NCI-H345 (cell line): Measurements from ENCODE around the gene DMD.
"Not testable (repeated sequence)": the region's sequence is repeated elsewhere in the genome, so short reads cannot be mapped to it uniquely, and the experiment has no call there.

Experiments
- DNase-seq: peaks from one replicate; lab custom pipeline; 2025; lab: John Stamatoyannopoulos, UW

DMD gene

GRCh38 chrX:32614707-32615106, 596.6 kb downstream of the DMD start:
- no peak for DNase-seq

GRCh38 chrX:32599156-32599555, 612.2 kb downstream of the DMD start:
- no peak for DNase-seq

DNA sequence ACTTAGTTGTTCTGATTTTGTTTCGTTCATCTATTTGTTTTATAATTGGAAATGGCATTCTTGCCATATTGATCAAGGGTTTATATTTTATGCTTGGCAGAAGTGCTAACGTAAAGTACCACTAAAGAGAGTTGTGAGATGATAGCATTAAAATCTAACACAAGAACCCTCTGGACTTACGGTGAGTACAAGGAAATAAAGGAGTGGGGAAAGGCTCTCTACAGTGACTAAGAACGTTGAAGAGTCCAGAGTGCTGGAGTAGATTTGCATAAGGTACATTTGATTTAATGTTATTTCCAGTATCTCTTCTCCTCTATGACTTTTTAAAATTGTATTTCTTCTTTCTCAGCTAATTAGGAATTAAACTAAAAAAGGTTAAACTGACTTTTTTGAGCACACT, 612.6 kb downstream of the DMD start:
- DNase-seq, result no peak

DNA sequence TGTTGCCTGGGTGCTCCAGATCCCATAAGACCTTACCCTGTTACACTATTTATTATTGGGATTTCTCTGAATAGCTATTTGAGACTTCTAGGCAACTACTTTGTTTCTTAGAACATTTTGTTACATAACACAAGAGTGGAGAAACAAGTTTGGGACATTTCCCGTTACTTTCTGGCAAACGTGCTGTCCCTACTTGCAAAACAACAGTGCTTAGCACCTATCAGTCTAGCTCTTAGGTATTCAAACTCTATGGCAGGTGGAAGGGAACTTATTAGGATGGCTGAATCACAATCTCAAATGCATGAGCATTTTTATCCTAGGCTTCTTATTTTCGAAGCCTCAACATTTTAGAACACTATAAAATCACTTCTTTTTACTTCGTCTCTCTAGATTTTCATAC, 613.6 kb downstream of the DMD start:
- no peak for DNase-seq

DNA sequence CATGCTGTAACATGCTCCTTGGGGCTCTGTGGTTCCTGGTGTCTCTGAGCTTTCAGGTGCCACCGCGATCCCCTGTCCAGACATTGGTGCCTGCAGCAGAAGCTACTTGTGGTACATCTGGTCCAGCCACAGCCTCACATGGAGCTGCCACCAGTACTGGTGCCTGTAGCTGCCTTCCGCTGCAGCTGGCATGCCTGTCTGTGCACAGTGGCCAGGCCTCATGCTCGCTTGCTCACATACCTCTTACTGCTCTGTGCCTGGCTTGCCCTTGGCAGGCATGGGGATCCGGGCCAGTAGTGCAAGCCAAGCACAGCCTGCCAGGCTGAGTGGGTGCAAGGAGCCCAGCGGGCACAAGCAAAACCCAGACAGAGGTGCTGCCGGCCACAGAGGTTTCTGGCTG, 618.6 kb downstream of the DMD start:
- no peak for DNase-seq

DNA sequence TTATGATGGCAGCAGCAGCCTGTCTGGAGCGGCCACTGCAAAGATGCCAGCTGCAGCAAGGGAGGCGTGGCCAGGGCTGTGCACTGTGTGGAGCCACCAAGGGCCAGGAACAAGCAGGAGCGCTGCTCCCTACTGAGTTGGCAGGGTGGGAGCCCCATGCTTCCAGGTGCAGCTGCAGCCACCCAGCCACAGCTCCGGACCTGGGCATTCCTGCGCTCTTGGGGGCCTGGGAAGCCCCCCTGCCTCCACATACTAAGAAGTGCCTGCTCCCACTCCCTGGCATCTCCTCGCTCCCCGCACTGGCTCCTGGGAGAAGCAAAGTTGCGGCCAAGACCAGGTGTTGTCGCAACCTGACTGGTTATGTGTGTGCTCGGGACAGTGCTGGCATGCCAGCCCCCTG, 619.8 kb downstream of the DMD start:
- DNase-seq, result no peak

DNA sequence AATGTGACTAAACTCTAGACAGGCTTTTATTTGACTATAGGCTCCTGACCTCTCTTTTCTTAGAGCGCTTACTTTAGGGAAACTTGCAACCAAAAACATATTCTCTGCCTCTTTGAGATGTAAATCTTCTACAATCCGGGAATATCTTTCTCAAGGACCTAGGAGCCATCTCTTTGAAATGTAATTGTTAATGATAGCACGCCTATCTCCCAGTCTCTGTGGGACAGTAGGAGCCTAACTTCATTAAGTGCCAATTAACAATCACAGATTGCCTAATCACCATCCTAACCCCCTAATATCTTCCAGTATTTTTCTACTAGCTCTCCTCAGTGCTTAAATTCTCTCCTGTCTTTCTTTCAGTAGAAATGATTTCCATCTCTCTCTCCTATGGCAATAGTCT, 628.6 kb downstream of the DMD start:
- no peak for DNase-seq

DNA sequence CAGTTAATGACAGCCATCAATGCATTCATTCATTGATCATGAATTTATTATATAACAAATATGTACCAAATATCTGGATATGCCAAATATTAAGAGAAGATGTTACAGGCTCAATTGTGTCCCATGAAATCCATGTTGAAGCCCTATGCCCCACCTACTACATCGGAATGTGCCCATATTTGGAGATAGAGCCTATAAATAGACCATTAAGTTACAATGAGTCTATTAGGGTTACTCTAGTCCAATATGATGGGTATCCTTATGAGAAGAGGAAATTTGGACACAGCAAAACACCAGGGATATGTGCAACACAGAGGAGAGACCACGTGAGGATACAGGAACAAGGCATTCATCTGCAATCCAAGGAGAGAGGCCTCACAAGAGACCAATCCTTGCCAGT, 634.5 kb downstream of the DMD start:
- DNase-seq, result no peak

- no peak for DNase-seq
These were observed 638.7 kb downstream of the DMD start for GRCh38 chrX:32572644-32573043.

- no peak for DNase-seq
These were observed 639.8 kb downstream of the DMD start for GRCh38 chrX:32571579-32571978.

GRCh38 chrX:32562261-32562660, 649.1 kb downstream of the DMD start:
- DNase-seq, result no peak

GRCh38 chrX:32545101-32545500, 666.2 kb downstream of the DMD start:
- DNase-seq, result no peak

GRCh38 chrX:32538554-32538953, 672.8 kb downstream of the DMD start:
- DNase-seq, result no peak

- DNase-seq, result no peak
These were observed 677.5 kb downstream of the DMD start for GRCh38 chrX:32533848-32534247.

DNA sequence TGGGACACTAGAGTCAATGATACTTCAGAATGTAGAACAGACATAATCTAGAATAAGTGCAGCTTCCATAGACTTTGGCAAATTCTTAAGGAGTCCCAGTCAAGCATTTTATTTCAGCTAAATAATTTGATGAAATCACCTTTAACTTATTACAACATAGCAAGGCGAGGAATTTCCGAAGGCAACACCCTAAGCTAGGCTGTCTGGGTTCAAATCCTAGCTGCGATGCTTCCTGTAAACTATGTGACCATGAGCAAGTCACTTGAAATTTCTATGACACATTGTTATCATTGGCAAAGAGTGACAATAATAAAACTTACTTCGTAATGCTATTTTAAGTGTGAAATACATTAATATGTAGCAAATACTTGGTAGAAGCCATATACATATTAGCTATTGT, 679.1 kb downstream of the DMD start:
- no peak for DNase-seq

DNA sequence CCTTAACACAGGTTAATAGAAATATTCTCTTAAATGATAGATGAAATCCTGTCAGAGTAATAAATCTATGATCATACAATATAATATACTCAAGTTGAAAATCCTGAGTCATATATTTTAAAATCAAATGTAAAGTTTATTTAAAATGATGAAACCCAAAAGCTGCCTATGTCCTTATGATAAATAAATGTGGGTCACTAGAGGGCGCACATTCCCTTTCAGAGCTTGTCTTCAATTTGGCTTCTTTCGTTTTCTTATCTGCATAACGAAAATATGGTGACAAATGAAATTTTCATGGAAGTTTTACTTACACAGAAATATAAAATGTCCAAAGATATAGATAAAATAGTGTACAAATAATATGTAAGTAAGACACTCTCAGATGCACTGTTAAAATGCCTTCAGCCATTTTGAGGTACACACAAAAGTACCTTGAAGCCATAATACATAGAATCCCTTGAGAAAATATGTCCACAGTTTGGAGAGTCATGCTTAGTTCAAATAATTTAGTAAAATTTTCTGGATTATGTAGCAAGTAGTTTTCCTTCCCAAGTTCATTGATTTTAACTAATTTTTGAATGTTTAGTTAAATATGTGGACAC, 680.4 kb downstream of the DMD start:
- peak; percentile 54 for DNase-seq

DNA sequence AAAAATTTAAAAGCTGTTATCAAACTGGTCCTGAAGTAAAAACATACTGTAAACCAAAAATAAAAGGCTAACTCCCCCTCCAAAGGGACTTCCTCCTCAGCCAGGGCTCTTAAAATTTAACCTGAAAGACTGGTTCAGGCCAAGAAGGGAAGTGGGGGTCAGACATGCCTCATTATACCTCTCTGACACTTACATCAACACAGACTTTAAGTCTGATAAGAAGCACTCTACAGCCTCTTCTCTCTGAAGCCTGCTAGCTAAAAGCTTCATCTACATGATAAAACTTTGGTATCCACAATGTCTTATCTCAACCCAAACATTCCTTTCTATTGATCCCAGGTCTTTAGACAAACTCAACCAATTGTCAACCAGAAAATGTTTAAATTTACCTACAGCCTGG, 682.9 kb downstream of the DMD start:
- DNase-seq, result not testable (repeated sequence)

- no peak for DNase-seq
These were observed 686.1 kb downstream of the DMD start for GRCh38 chrX:32525234-32525633.

DNA sequence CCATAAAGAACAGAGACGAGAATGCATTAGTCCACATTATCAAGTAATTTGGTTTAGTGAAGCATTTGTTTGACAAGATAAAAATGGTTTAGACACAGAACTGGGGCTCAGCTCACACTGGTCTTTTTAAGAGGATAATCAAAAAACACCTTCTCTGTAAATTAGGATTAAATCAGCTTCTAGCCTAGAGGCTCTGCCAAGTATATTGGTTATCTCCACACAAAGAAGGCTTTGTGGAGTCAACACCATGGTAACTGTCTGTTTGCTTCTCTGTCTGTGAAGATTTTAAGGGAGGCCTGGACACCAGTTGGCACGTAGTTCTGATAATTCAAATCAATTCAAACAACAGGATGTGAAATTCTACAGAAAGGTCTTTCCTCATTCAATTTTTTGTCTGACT, 687.0 kb downstream of the DMD start:
- DNase-seq, result no peak

DNA sequence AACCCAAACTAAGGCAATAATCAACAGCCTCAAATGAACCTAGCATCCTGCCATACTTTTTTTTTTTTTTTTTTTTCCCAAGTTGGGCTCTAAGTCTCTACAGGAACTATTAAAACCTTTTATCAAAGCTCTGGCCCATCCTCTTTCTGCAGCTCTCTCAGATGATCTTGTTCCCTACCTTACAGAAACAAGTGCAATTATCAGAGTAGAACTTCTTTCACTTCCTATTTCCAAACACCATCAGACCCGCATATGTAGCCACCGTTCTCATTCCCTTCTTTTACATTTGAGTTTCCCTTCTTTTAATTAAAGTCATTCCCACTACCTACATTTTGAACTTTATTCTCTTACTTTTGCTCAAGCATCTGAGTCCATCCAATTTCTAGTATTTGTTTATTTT, 690.6 kb downstream of the DMD start:
- no peak for DNase-seq

DNA sequence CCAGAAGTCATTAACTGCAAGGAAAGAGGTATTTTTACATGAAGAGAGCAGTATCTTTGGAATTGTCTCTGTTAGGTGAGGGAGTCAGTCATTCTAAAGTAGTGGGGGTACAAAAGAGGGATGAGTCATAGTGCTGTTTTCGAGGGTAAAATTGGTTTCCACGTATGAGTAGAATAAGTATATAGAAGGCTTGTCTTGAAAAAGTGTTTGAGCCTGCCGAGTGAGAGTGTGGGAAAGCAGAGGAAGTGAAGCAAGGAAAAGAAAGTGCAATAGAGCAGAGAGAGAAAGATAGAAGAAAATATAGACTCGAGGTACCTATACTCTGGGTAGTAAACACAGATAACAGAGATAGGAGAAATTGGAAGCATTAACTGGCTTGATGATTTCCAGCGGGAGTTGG, 696.4 kb downstream of the DMD start:
- DNase-seq, result no peak

GRCh38 chrX:32501606-32502005, 709.7 kb downstream of the DMD start:
- DNase-seq, result no peak

GRCh38 chrX:32496671-32497070, 714.7 kb downstream of the DMD start:
- DNase-seq, result no peak

- no peak for DNase-seq
These were observed 715.5 kb downstream of the DMD start for GRCh38 chrX:32495855-32496254.

DNA sequence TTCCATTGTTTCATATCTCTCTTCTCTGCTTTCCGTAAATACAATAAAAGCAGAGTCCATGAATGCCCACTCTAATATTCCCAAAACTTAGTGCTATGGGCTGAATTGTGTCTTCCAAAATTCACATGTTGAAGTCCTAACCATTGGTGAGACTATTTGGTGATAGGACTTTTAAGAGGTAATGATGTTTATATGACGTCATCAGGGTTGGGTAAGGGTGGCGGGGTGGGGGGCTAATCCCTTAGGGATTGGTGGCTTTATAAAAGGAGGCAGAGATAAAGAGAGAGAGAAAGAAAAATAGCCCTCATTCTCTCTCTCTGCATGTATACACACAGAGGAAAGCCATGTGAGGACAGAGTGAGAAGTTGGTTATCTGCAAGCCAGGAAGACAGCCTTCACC, 722.2 kb downstream of the DMD start:
- DNase-seq, result no peak
